Stimulated activated naive CD4-positive, alpha-beta T cell treated with Interleukin-2 at 50 U/mL for 16 hours (primary cell): ENCODE results near the gene CDH13.

ENCODE experiments used
- DNase-seq: peaks from one replicate; lab custom pipeline; 2025; lab: John Stamatoyannopoulos, UW

The CDH13 gene

GRCh38 chr16:83002351-83003334, 375.9 kb downstream of the CDH13 start:
- DNase-seq = no peak

GRCh38 chr16:83004868-83005652, 378.3 kb downstream of the CDH13 start:
- no peak for DNase-seq

GRCh38 chr16:83005653-83006160, 378.9 kb downstream of the CDH13 start:
- no peak for DNase-seq

GRCh38 chr16:83010776-83011720, 384.3 kb downstream of the CDH13 start:
- DNase-seq = no peak

- no peak for DNase-seq
Observed at GRCh38 chr16:83011939-83012338, 385.2 kb downstream of the CDH13 start.

- no peak for DNase-seq
Observed at GRCh38 chr16:83013071-83013470, 386.3 kb downstream of the CDH13 start.

GRCh38 chr16:83019963-83020362, 393.2 kb downstream of the CDH13 start:
- DNase-seq = no peak

GRCh38 chr16:83021045-83021444, 394.3 kb downstream of the CDH13 start:
- no peak for DNase-seq

GRCh38 chr16:83021746-83022145, 395.0 kb downstream of the CDH13 start:
- no peak for DNase-seq

- DNase-seq = no peak
Observed at GRCh38 chr16:83023011-83023410, 396.2 kb downstream of the CDH13 start.

- DNase-seq = no peak
Observed at GRCh38 chr16:83023640-83024039, 396.9 kb downstream of the CDH13 start.

- no peak for DNase-seq
Observed at GRCh38 chr16:83027973-83028372, 401.2 kb downstream of the CDH13 start.

- DNase-seq = no peak
Observed at GRCh38 chr16:83029467-83029866, 402.7 kb downstream of the CDH13 start.

- no peak for DNase-seq
Observed at GRCh38 chr16:83031524-83031923, 404.8 kb downstream of the CDH13 start.

GRCh38 chr16:83037102-83037501, 410.3 kb downstream of the CDH13 start:
- no peak for DNase-seq

GRCh38 chr16:83037884-83038283, 411.1 kb downstream of the CDH13 start:
- no peak for DNase-seq

GRCh38 chr16:83040174-83040573, 413.4 kb downstream of the CDH13 start:
- DNase-seq = no peak

GRCh38 chr16:83044589-83044988, 417.8 kb downstream of the CDH13 start:
- DNase-seq = no peak

- no peak for DNase-seq
Observed at GRCh38 chr16:83045790-83046189, 419.0 kb downstream of the CDH13 start.

- DNase-seq = no peak
Observed at GRCh38 chr16:83046664-83047063, 419.9 kb downstream of the CDH13 start.

GRCh38 chr16:83051451-83051850, 424.7 kb downstream of the CDH13 start:
- no peak for DNase-seq

GRCh38 chr16:83054283-83054682, 427.5 kb downstream of the CDH13 start:
- DNase-seq = no peak
